Measurements from ENCODE around the gene CYB561D1.

CYB561D1 gene

GRCh38 chr1:109531826-109532364, 38.0 kb downstream of the CYB561D1 start:
- DNase-seq: no peak

- DNase-seq: no peak
Observed at GRCh38 chr1:109532365-109533136, 38.7 kb downstream of the CYB561D1 start.

- no peak for DNase-seq
Observed at GRCh38 chr1:109534307-109534858, 40.5 kb downstream of the CYB561D1 start.

GRCh38 chr1:109535481-109535880, 41.6 kb downstream of the CYB561D1 start:
- DNase-seq: no peak

- no peak for DNase-seq
Observed at GRCh38 chr1:109535971-109536491, 42.1 kb downstream of the CYB561D1 start.

GRCh38 chr1:109537450-109538178, 43.7 kb downstream of the CYB561D1 start:
- no peak for DNase-seq

GRCh38 chr1:109538827-109539555, 45.1 kb downstream of the CYB561D1 start:
- no peak for DNase-seq

GRCh38 chr1:109539676-109540075, 45.8 kb downstream of the CYB561D1 start, which contains the start of gene GPR61:
Gene GPR61 (plus strand): TSS chr1:109539872. CDS start chr1:109543023, 3,151 bp downstream.
- no peak for DNase-seq

GRCh38 chr1:109541102-109541501, 47.2 kb downstream of the CYB561D1 start:
- DNase-seq: no peak

- no peak for DNase-seq
Observed at GRCh38 chr1:109542657-109543056, 48.8 kb downstream of the CYB561D1 start.

GRCh38 chr1:109543283-109543987, 49.5 kb downstream of the CYB561D1 start:
- DNase-seq: no peak

GRCh38 chr1:109543988-109544735, 50.3 kb downstream of the CYB561D1 start:
- no peak for DNase-seq

- no peak for DNase-seq
Observed at GRCh38 chr1:109546311-109547109, 52.6 kb downstream of the CYB561D1 start.

- DNase-seq: no peak
Observed at GRCh38 chr1:109547463-109548320, 53.8 kb downstream of the CYB561D1 start.

GRCh38 chr1:109548321-109549267, 54.7 kb downstream of the CYB561D1 start, which contains the start of gene GNAI3:
Gene GNAI3 (plus strand): TSS chr1:109548615. CDS start chr1:109548721, 106 bp downstream.
- DNase-seq: peak; percentile 69

Measured in SIG-M5 (cell line).